ENCODE results near the gene CATSPER3.

GRCh38 chr5:135045488-135045887 is 77.8 kb downstream of the CATSPER3 start:
- TF ChIP-seq, protein P1, sequence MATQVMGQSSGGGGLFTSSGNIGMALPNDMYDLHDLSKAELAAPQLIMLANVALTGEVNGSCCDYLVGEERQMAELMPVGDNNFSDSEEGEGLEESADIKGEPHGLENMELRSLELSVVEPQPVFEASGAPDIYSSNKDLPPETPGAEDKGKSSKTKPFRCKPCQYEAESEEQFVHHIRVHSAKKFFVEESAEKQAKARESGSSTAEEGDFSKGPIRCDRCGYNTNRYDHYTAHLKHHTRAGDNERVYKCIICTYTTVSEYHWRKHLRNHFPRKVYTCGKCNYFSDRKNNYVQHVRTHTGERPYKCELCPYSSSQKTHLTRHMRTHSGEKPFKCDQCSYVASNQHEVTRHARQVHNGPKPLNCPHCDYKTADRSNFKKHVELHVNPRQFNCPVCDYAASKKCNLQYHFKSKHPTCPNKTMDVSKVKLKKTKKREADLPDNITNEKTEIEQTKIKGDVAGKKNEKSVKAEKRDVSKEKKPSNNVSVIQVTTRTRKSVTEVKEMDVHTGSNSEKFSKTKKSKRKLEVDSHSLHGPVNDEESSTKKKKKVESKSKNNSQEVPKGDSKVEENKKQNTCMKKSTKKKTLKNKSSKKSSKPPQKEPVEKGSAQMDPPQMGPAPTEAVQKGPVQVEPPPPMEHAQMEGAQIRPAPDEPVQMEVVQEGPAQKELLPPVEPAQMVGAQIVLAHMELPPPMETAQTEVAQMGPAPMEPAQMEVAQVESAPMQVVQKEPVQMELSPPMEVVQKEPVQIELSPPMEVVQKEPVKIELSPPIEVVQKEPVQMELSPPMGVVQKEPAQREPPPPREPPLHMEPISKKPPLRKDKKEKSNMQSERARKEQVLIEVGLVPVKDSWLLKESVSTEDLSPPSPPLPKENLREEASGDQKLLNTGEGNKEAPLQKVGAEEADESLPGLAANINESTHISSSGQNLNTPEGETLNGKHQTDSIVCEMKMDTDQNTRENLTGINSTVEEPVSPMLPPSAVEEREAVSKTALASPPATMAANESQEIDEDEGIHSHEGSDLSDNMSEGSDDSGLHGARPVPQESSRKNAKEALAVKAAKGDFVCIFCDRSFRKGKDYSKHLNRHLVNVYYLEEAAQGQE (IDR thresholded peaks at IDR 0.05; ENCODE audit: borderline replicate concordance) = no peak
- TF ChIP-seq, protein P2, sequence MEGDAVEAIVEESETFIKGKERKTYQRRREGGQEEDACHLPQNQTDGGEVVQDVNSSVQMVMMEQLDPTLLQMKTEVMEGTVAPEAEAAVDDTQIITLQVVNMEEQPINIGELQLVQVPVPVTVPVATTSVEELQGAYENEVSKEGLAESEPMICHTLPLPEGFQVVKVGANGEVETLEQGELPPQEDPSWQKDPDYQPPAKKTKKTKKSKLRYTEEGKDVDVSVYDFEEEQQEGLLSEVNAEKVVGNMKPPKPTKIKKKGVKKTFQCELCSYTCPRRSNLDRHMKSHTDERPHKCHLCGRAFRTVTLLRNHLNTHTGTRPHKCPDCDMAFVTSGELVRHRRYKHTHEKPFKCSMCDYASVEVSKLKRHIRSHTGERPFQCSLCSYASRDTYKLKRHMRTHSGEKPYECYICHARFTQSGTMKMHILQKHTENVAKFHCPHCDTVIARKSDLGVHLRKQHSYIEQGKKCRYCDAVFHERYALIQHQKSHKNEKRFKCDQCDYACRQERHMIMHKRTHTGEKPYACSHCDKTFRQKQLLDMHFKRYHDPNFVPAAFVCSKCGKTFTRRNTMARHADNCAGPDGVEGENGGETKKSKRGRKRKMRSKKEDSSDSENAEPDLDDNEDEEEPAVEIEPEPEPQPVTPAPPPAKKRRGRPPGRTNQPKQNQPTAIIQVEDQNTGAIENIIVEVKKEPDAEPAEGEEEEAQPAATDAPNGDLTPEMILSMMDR (IDR thresholded peaks at IDR 0.05; ENCODE audit: poor library complexity, severe bottlenecking) = no peak
- TF ChIP-seq POLR2AphosphoS5 (IDR thresholded peaks at IDR 0.05) = no peak

Data from neural cell (in vitro differentiated cells).